Central memory CD8-positive, alpha-beta T cell (primary cell): Measurements from ENCODE around the gene EYA3.

Experiments
- ATAC-seq: fragments of 150-1000 bp; cut with Tn5 transposase; replicated peaks from 2 replicates; pipeline ENCODE4 v1.10.0; 2022; ENCODE audit warnings: mild to moderate bottlenecking, moderate FRiP score, moderate number of reproducible peaks; ENCODE audit not compliant: poor library complexity, severe bottlenecking; ENCODE audit errors: extremely low read depth
- DNase-seq, 2 donors: peaks; one replicate each; pipeline ENCODE4 v3.0.0; 2021; ENCODE audit warnings: low spot score in 2 of 2
- H3K27ac Mint-ChIP-seq: one replicate; pipeline ENCODE4 v1.8.0; 2022; ENCODE audit warnings: low read depth, mild to moderate bottlenecking, moderate library complexity, mixed read lengths
- H3K27me3 Mint-ChIP-seq: one replicate; pipeline ENCODE4 v1.8.0; 2022; ENCODE audit warnings: mixed read lengths
- H3K36me3 Mint-ChIP-seq: one replicate; pipeline ENCODE4 v1.8.0; 2022; ENCODE audit warnings: mild to moderate bottlenecking, moderate library complexity, mixed read lengths; ENCODE audit not compliant: insufficient read depth
- H3K4me1 Mint-ChIP-seq: one replicate; pipeline ENCODE4 v1.8.0; 2022; ENCODE audit warnings: mixed read lengths
- H3K4me3 Mint-ChIP-seq: one replicate; pipeline ENCODE4 v1.8.0; 2022; ENCODE audit warnings: mild to moderate bottlenecking, moderate library complexity, mixed read lengths
- H3K9me3 Mint-ChIP-seq: one replicate; pipeline ENCODE4 v1.8.0; 2022; ENCODE audit warnings: mixed read lengths

The EYA3 gene

GRCh38 chr1:28078262-28078661 is 10.1 kb downstream of the EYA3 start:
- H3K4me1 Mint-ChIP-seq, result peaks cover 18% of the 10 kb centered on the region
- H3K36me3 Mint-ChIP-seq, result peaks cover 12% of the 10 kb centered on the region
- DNase-seq (no peak), ATAC-seq (no peak)
- no peaks in the 10 kb centered on the region for H3K9me3 Mint-ChIP-seq
- no peak overlapping the region for H3K4me3 Mint-ChIP-seq
- H3K27me3 Mint-ChIP-seq, result no peaks in the 10 kb centered on the region
- H3K27ac Mint-ChIP-seq, result no peak overlapping the region

DNA sequence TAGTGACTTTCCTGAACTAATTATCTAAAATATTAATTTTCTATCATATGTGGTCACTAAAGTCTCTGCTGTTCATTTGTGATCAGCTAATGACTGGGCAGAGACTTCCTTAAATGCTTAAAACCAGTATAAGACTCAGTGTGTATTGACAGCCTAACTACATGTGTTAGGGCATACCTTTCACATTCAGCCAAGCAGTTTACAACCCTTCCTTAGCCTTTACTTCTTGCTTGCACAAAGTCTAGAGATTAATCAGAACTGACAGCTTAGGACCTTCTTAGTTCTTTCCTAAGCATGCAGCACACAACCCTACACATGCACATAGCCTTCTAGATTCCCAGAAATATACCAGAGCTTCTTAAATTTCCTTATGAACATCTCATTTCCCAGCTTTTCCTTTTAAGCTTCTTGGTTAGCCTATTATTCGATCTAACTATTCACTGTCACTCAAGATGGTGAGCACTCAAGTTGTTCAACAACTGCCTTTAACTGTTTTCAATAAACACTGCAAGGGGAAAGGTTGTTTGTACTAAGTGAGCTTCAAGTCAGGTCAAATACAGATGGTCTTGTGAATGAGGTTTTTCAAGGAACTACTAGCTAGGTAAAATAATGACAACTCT is 13.4 kb downstream of the EYA3 start:
- Mint-ChIP-seq H3K4me1 (peaks cover 25% of the 10 kb centered on the region), H3K27me3 (no peaks in the 10 kb centered on the region), H3K36me3 (peaks cover 10% of the 10 kb centered on the region), H3K27ac (peak overlapping the region; percentile 49), H3K4me3 (no peak overlapping the region), H3K9me3 (no peaks in the 10 kb centered on the region)
- no peak for DNase-seq
- no peak for ATAC-seq

GRCh38 chr1:28073867-28074266 is 14.5 kb downstream of the EYA3 start:
- peaks cover 31% of the 10 kb centered on the region for H3K4me1 Mint-ChIP-seq

GRCh38 chr1:28071813-28072212 is 16.6 kb downstream of the EYA3 start:
- Mint-ChIP-seq H3K4me1 (peaks cover 34% of the 10 kb centered on the region), H3K9me3 (no peaks in the 10 kb centered on the region), H3K27ac (peak overlapping the region; percentile 57), H3K4me3 (no peak overlapping the region), H3K27me3 (no peaks in the 10 kb centered on the region), H3K36me3 (no peaks in the 10 kb centered on the region)
- DNase-seq (no peak), ATAC-seq (no peak)

More at GRCh38 chr1:28073867-28074266, 14.5 kb downstream of the EYA3 start:
- H3K9me3 Mint-ChIP-seq, result no peaks in the 10 kb centered on the region
- DNase-seq, result no peak
- no peak for ATAC-seq
- no peak overlapping the region for H3K27ac Mint-ChIP-seq
- H3K27me3 Mint-ChIP-seq, result no peaks in the 10 kb centered on the region
- H3K4me3 Mint-ChIP-seq, result no peak overlapping the region
- H3K36me3 Mint-ChIP-seq, result no peaks in the 10 kb centered on the region

DNA sequence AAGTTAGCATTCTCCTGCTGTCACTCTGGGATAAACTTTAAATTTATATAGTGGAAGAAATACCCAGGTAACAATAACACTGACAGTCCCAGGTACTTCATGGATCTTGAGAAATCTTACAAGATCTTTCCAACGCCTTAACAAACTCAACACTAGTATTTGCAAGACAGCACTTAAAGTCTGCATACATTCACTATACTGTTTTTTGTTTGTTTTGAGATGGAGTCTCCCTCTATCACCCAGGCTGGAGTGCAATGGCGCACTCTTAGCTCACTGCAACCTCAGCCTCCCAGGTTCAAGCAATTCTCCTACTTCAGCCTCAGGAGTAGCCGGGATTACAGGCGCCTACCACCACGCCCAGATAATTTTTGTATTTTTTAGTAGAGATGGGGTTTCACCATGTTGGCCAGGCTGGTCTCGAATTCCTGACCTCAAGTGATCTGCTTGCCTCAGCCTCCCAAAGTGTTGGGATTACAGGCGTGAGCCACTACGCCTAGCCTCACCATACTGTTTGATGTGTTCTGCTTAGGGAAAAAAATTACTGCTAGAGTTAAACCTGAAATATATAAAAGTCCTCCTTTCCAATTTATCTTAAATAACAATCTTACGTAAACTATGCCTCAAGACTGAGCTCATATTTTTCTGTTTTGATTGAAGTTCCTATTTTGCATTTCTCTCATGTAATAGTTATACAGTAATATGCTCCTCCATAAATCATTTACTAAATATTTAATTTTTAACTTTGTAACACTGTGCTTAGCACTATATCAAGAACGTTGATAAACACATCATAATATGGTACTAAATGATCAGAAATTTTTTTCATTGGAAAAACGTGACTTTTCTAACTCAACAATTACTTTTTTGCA is 17.5 kb downstream of the EYA3 start:
- Mint-ChIP-seq H3K4me3 (no peak overlapping the region), H3K9me3 (no peaks in the 10 kb centered on the region), H3K27ac (peak overlapping the region; percentile 57), H3K4me1 (peaks cover 34% of the 10 kb centered on the region), H3K36me3 (no peaks in the 10 kb centered on the region), H3K27me3 (no peaks in the 10 kb centered on the region)
- DNase-seq, result no peak
- no peak for ATAC-seq

DNA sequence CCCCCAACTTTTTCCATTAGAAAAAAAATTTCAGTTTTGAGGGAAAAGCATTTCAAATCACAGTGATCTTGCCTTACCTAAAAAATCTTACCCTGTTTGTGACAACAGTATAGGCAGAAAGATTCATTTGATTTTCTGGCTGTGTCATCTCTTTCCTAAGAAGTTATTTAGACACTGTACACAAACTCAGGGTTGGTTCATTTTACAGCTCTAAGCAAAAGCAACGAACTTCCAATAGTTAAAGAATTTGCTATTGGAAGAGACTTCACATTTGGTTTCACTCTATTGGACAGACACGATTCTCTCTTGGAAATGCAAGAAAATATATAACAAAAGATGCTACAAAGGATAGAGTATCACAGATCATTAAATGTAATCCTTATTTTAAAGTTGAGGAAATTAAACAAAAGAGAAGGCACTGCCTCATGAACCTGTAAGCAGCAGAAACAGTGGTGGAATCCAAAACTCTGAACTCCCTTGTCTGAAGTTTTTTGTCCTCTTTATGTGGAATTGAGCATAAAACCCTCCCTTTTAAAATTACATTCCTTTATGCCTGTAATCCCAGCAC is 20.8 kb downstream of the EYA3 start:
- H3K27me3 Mint-ChIP-seq, result no peaks in the 10 kb centered on the region
- peaks cover 1% of the 10 kb centered on the region for H3K36me3 Mint-ChIP-seq
- peaks cover 17% of the 10 kb centered on the region for H3K4me1 Mint-ChIP-seq
- H3K9me3 Mint-ChIP-seq, result no peaks in the 10 kb centered on the region
- H3K4me3 Mint-ChIP-seq, result no peak overlapping the region
- ATAC-seq, result no peak
- no peak for DNase-seq
- H3K27ac Mint-ChIP-seq, result no peak overlapping the region

- H3K4me3 Mint-ChIP-seq, result no peak overlapping the region
- H3K27me3 Mint-ChIP-seq, result no peaks in the 10 kb centered on the region
- no peak overlapping the region for H3K27ac Mint-ChIP-seq
- ATAC-seq (no peak), DNase-seq (no peak)
- H3K4me1 Mint-ChIP-seq, result peaks cover 11% of the 10 kb centered on the region
- no peaks in the 10 kb centered on the region for H3K9me3 Mint-ChIP-seq
- H3K36me3 Mint-ChIP-seq, result peaks cover 1% of the 10 kb centered on the region
Observed at GRCh38 chr1:28066393-28067154, 21.8 kb downstream of the EYA3 start.

- Mint-ChIP-seq H3K27me3 (no peaks in the 10 kb centered on the region), H3K27ac (no peak overlapping the region), H3K4me1 (peaks cover 13% of the 10 kb centered on the region), H3K4me3 (no peak overlapping the region), H3K9me3 (no peaks in the 10 kb centered on the region), H3K36me3 (peaks cover 1% of the 10 kb centered on the region)
- ATAC-seq (no peak), DNase-seq (no peak)
Observed at GRCh38 chr1:28064064-28064463, 24.3 kb downstream of the EYA3 start.

- peaks cover 19% of the 10 kb centered on the region for H3K4me1 Mint-ChIP-seq
- H3K27ac Mint-ChIP-seq, result no peak overlapping the region
- peaks cover 1% of the 10 kb centered on the region for H3K36me3 Mint-ChIP-seq
- H3K4me3 Mint-ChIP-seq, result no peak overlapping the region
- H3K9me3 Mint-ChIP-seq, result no peaks in the 10 kb centered on the region
- DNase-seq (no peak), ATAC-seq (no peak)
- no peaks in the 10 kb centered on the region for H3K27me3 Mint-ChIP-seq
Observed at GRCh38 chr1:28062806-28063205, 25.6 kb downstream of the EYA3 start.

GRCh38 chr1:28058971-28059878 is 29.2 kb downstream of the EYA3 start:
- ATAC-seq (no peak), DNase-seq (no peak)
- H3K27ac Mint-ChIP-seq, result peak overlapping the region; percentile 32
- H3K4me3 Mint-ChIP-seq, result peak overlapping the region; percentile 28
- H3K36me3 Mint-ChIP-seq, result peaks cover 6% of the 10 kb centered on the region
- no peaks in the 10 kb centered on the region for H3K27me3 Mint-ChIP-seq
- no peaks in the 10 kb centered on the region for H3K9me3 Mint-ChIP-seq
- peaks cover 33% of the 10 kb centered on the region for H3K4me1 Mint-ChIP-seq

- Mint-ChIP-seq H3K4me1 (peaks cover 39% of the 10 kb centered on the region), H3K36me3 (peaks cover 6% of the 10 kb centered on the region), H3K27ac (peak overlapping the region; percentile 32), H3K27me3 (no peaks in the 10 kb centered on the region), H3K9me3 (no peaks in the 10 kb centered on the region), H3K4me3 (no peak overlapping the region)
- DNase-seq (no peak), ATAC-seq (no peak)
Observed at GRCh38 chr1:28058168-28058567, 30.2 kb downstream of the EYA3 start.
